Heart right ventricle (tissue), 16 donors: ENCODE data around the gene CHCHD3. TPM values are rescaled to one million over a fixed set of nuclear protein-coding genes. Genes with fewer than 3 reads are reported as not detected.

Experiments
- ATAC-seq, 8 donors: fragments of 200-7000 bp; cut with Tn5 transposase; one replicate each; pipeline ENCODE4 v1.9.1; 2020; ENCODE audit warnings: mild to moderate bottlenecking in 8 of 8, moderate library complexity in 8 of 8, moderate number of reproducible peaks in 1 of 8
- DNase-seq, 2 donors: peaks; one replicate each; pipeline ENCODE4 v3.0.0-alpha.2; 2020
- H3K27ac ChIP-seq, 10 donors: fragments of 200-600 bp; sonication (generic) in 2 of 10; one replicate each; pipeline versions ENCODE4 v1.5.0 to v1.8.0; 2020 to 2022; ENCODE audit warnings: mild to moderate bottlenecking in 3 of 10
- H3K27me3 ChIP-seq, 7 donors: fragments of 200-600 bp; one replicate each; pipeline ENCODE4 v1.8.0; 2021 to 2022; ENCODE audit warnings: mild to moderate bottlenecking in 2 of 7
- H3K36me3 ChIP-seq, 9 donors: fragments of 200-600 bp; sonication (generic) in 1 of 9; one replicate each; pipeline versions ENCODE4 v1.5.0 to v1.8.0; 2020 to 2022; ENCODE audit warnings: mild to moderate bottlenecking in 2 of 9
- H3K4me1 ChIP-seq, 9 donors: fragments of 200-600 bp; sonication (generic) in 1 of 9; one replicate each; pipeline versions ENCODE4 v1.5.0 to v1.8.0; 2020 to 2022; ENCODE audit warnings: mild to moderate bottlenecking in 4 of 9
- H3K4me3 ChIP-seq, 10 donors: fragments of 200-600 bp; sonication (generic) in 2 of 10; one replicate each; pipeline versions ENCODE4 v1.5.0 to v1.8.0; 2020 to 2022; ENCODE audit warnings: mild to moderate bottlenecking in 7 of 10, moderate library complexity in 2 of 10
- H3K9me3 ChIP-seq, 11 donors: fragments of 200-600 bp in 10 of 11; sonication (generic) in 2 of 11; one replicate each; pipeline versions ENCODE4 v1.5.0 to v1.8.0; 2013 to 2022; ENCODE audit warnings: mild to moderate bottlenecking in 2 of 11, control low read depth in 1 of 11, moderate library complexity in 1 of 11
- CTCF ChIP-seq, 9 donors: fragments of 200-600 bp; sonication (generic) in 2 of 9; IDR thresholded peaks; one replicate each; pipeline versions ENCODE4 v1.5.0 to v1.8.0; 2021 to 2022; ENCODE audit warnings: antibody characterized with exemption in 9 of 9, mild to moderate bottlenecking in 5 of 9, moderate library complexity in 1 of 9
- WGBS, 2 donors: extraction: QIAGEN DNeasy Blood & Tissue Kit; methylation state at CpG; one replicate each; pipeline ENCODE4 v1.1.7; 2013; ENCODE audit warnings: inconsistent platforms in 1 of 2; 5-methylcytosine and 5-hydroxymethylcytosine counted together
- intact Hi-C, 10 donors: fragments of 100-400 bp; cut with DNase I; formaldehyde crosslinking; loops; one replicate each; pipeline versions ENCODE4 v1.11.1 to v1.14.2; 2022
- polyA plus RNA-seq, 2 donors: library from polyadenylated mRNA; stranded (reverse); fragments of 200-250 nt; gene quantifications; one replicate each; pipeline ENCODE4 v1.2.3, GENCODE V29; 2013
- total RNA-seq, 10 donors: library from RNA; stranded (reverse); fragmentation: NEBNext Ultra II Directional in 3 of 10; extraction: Animal tissue kit (Norgen Biotek cat#: 25700) in 3 of 10; gene quantifications; one replicate each; pipeline versions ENCODE4 v1.2.1 to v1.2.4, GENCODE V29; 2021 to 2023
- donor health status: Arrhythmogenic right ventricular cardiomyopathy.
- donor health status: ischemic (EF 13 %, LVEDD 7.1; RV severe dilation, severe dysfunction).
- donor health status: healthy with polysubstance abuse.
- donor health status: DM: no; HTN: yes; CAD: no.
- donor health status: DM: no; HTN: no; CAD: no.
- donor health status: ischemic (EF 25% LVEDD 6.9; RV normal size, moderate dysfunction).
- donor health status: ischemic (EF 25% LVEDD 5.7; RV mildly dilated, moderate dysfunction).
- donor health status: healthy.
- donor health status: DM: yes; HTN: yes; CAD: no.
- donor health status: Ischemic cardiomyopathy.
- donor health status: ischemic (EF 35%, LVEDD 5.7; RV mildly dilated, moderate dysfunction).
- donor health status: nonischemic (EF 11% LVEDD 7.7; RV severe dilation, severe dysfunction).
- donor health status: DM: yes; HTN: yes; CAD: no.
- donor health status: PGD.
- donor health status: ischemic (EF 29% LVEDD 5.4; RV normal size, mild dysfunction).
- donor health status: nonischemic (EF 23%, LVEDD 6.1; RV moderate dilation, normal function).

The CHCHD3 gene
- total and polyA plus RNA-seq, 12 donors: 42.6 to 215 (median 185) TPM

DNA sequence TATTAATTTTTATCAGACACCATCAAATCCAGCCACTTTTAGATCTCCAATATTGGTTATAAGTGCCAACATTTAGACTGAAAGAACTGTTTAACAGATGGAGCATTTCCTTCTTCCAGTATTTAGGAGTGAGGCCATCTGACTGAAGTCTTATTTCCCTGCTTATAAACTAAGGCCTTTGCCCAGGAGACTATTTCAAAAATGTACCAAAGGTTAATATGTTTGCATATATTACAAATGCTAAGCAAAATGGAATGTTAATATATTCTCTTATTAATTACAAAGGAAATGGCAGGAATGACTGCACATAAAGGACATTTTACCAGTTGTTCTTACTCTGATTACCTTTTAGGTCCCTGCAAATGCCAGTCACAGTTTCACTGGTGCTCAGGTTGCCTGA is 266.8 kb downstream of the CHCHD3 start:
- no peaks in the 10 kb centered on the region for H3K36me3 ChIP-seq
- H3K4me1 ChIP-seq: peaks cover 0 to 25% (median 17%) of the 10 kb centered on the region in 9 donors
- no peak overlapping the region for H3K27ac ChIP-seq
- DNase-seq: no peak
- TF ChIP-seq CTCF (IDR thresholded peaks at IDR 0.05): no peak
- H3K27me3 ChIP-seq: no peaks in the 10 kb centered on the region
- H3K9me3 ChIP-seq: no peaks in the 10 kb centered on the region
- intact Hi-C loops: no loop called here
- no peak overlapping the region for H3K4me3 ChIP-seq
- ATAC-seq: no peak

DNA sequence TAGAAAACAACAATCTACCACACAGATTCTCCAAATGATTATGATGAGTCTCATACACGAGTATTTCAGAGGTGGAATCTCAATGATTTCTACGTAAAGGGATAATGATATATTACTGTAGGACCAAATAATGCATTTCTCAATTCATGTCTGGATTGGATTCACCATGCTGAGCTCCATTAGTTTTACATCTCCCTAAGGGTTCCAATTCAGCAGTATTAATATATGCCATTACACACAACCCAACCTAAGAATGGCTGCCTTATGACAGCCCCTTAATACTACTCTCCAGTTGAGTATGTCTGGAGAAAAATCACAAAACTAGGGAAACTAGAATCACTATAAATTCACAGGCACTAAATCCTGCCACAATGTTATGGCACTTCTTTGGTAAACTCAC is 271.3 kb downstream of the CHCHD3 start:
- no peak for DNase-seq
- intact Hi-C loops: no loop called here
- H3K4me1 ChIP-seq: peaks cover 0 to 15% (median 7%) of the 10 kb centered on the region in 9 donors
- no peak overlapping the region for H3K27ac ChIP-seq
- no peaks in the 10 kb centered on the region for H3K27me3 ChIP-seq
- no peak for TF ChIP-seq CTCF (IDR thresholded peaks at IDR 0.05)
- no peak overlapping the region for H3K4me3 ChIP-seq
- no peaks in the 10 kb centered on the region for H3K9me3 ChIP-seq
- H3K36me3 ChIP-seq: no peaks in the 10 kb centered on the region
- 100% methylated on average over 2 of the region's 2 CpGs for WGBS, 2 donors
- no peak for ATAC-seq

DNA sequence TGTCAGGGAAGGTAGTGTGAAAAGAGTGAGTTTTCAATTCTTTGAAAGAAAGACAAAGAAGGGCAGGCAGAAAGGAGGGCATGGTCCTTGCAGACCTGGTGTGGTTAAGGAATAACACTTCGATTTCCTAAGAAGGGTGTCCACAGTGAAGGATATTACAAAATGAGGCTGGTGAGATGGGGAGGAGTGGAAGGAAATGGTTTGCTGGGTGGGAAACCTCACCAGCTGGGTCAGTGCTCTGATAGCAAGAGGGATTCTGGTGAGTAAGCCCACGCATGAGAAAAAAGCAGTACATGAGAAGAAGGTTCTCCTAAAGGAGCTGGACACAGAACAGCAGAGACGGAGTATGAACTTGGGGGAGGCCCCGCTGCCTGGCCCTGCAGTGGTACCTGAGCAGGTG is 275.1 kb downstream of the CHCHD3 start:
- peaks cover 0 to 15% (median 0%) of the 10 kb centered on the region in 9 donors for H3K4me1 ChIP-seq

DNA sequence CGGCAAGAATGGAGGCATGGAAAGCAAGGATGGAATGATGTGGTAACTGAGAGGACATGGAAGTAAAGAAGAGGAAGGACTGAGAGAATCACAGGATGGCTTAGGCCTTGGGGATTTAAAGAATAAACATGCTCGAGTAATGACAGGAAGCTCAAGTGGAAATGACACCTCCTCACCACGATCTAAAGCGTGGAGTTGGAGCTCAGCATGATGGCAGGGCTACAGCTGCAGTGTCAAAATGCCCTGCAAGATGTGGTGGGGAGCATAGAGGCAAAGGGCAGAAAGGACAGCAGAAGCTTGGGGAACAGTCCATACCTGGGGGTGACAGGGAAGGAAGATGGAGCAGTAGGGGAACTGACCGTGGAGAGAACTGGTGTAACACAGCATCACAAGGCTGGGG is 276.1 kb downstream of the CHCHD3 start:
- WGBS, 2 donors: 71 to 72% methylated on average over 5 of the region's 5 CpGs
- intact Hi-C loops: no loop called here

More for the DNA sequence above, 275.1 kb downstream of the CHCHD3 start:
- no peak for ATAC-seq
- no peak for TF ChIP-seq CTCF (IDR thresholded peaks at IDR 0.05)
- no peaks in the 10 kb centered on the region for H3K9me3 ChIP-seq
- 96% methylated on average over 4 of the region's 4 CpGs for WGBS, 2 donors
- DNase-seq: no peak
- no peak overlapping the region for H3K4me3 ChIP-seq
- intact Hi-C loops: no loop called here
- H3K27ac ChIP-seq: no peak overlapping the region
- no peaks in the 10 kb centered on the region for H3K36me3 ChIP-seq
- H3K27me3 ChIP-seq: no peaks in the 10 kb centered on the region

More for the DNA sequence above, 276.1 kb downstream of the CHCHD3 start:
- no peak overlapping the region for H3K27ac ChIP-seq
- H3K4me1 ChIP-seq: peaks cover 0 to 15% (median 2%) of the 10 kb centered on the region in 9 donors
- no peaks in the 10 kb centered on the region for H3K36me3 ChIP-seq
- H3K4me3 ChIP-seq: no peak overlapping the region
- H3K27me3 ChIP-seq: no peaks in the 10 kb centered on the region
- ATAC-seq (no peak), DNase-seq (no peak)
- no peak for TF ChIP-seq CTCF (IDR thresholded peaks at IDR 0.05)
- H3K9me3 ChIP-seq: no peaks in the 10 kb centered on the region
